H9 (cell line): ENCODE measurements around the gene ERAL1. TPM values are rescaled to one million over a fixed set of nuclear protein-coding genes. Genes with fewer than 3 reads are reported as not detected.

ENCODE experiments used
- DNase-seq: peaks from one replicate; pipeline ENCODE4 v3.0.0-alpha.2; 2017
- H2AFZ ChIP-seq: one replicate; pipeline ENCODE4 v1.6.1; 2013; ENCODE audit warnings: mild to moderate bottlenecking, low read length, control low read depth, moderate library complexity
- H2AK5ac ChIP-seq: 2 replicates; pipeline ENCODE4 v1.6.1; 2013; ENCODE audit warnings: low read length, control low read depth, mixed read lengths; ENCODE audit not compliant: insufficient read length
- H2BK120ac ChIP-seq: one replicate; pipeline ENCODE4 v1.6.1; 2013; ENCODE audit warnings: low read depth, mild to moderate bottlenecking, low read length, control low read depth, inconsistent platforms; ENCODE audit not compliant: poor library complexity, severe bottlenecking
- H2BK12ac ChIP-seq: 2 replicates; pipeline ENCODE4 v1.6.1; 2013; ENCODE audit warnings: low read length, control low read depth, mixed read lengths, low read depth; ENCODE audit not compliant: insufficient read length
- H2BK15ac ChIP-seq: 2 replicates; pipeline ENCODE4 v1.6.1; 2013; ENCODE audit warnings: low read depth, low read length, control low read depth
- H2BK20ac ChIP-seq: one replicate; pipeline ENCODE4 v1.6.1; 2013; ENCODE audit warnings: low read depth, mild to moderate bottlenecking, low read length, control low read depth, inconsistent platforms; ENCODE audit not compliant: poor library complexity, severe bottlenecking
- H2BK5ac ChIP-seq: 2 replicates; pipeline ENCODE4 v1.6.1; 2013; ENCODE audit warnings: low read length, control low read depth, mixed read lengths; ENCODE audit not compliant: insufficient read length
- H3K14ac ChIP-seq: 2 replicates; pipeline ENCODE4 v1.6.1; 2013; ENCODE audit warnings: low read length, control low read depth; ENCODE audit not compliant: insufficient read depth
- H3K18ac ChIP-seq: 2 replicates; pipeline ENCODE4 v1.6.1; 2013; ENCODE audit warnings: low read depth, mild to moderate bottlenecking, mixed read lengths, low read length, control low read depth; ENCODE audit not compliant: insufficient read length
- H3K23ac ChIP-seq: 2 replicates; pipeline ENCODE4 v1.6.1; 2013; ENCODE audit warnings: low read length, control low read depth, mixed read lengths, low read depth; ENCODE audit not compliant: insufficient read length
- H3K23me2 ChIP-seq: 2 replicates; pipeline ENCODE4 v1.6.1; 2013; ENCODE audit warnings: low read depth, mild to moderate bottlenecking, mixed read lengths, low read length, control low read depth; ENCODE audit not compliant: insufficient read length, poor library complexity, severe bottlenecking
- H3K27ac ChIP-seq: 2 replicates; pipeline ENCODE4 v1.5.1; 2013; ENCODE audit warnings: low read length, control low read depth, mixed read lengths, low read depth; ENCODE audit not compliant: insufficient read length
- H3K27me3 ChIP-seq: 2 replicates; pipeline ENCODE4 v1.6.1; 2013; ENCODE audit warnings: low read length, control low read depth, inconsistent platforms; ENCODE audit not compliant: insufficient read depth
- H3K4ac ChIP-seq: 2 replicates; pipeline ENCODE4 v1.6.1; 2013; ENCODE audit warnings: low read depth, mild to moderate bottlenecking, control low read depth, inconsistent platforms, low read length, moderate library complexity
- H3K4me1 ChIP-seq: 2 replicates; pipeline ENCODE4 v1.6.1; 2013; ENCODE audit warnings: low read length, control low read depth, inconsistent platforms; ENCODE audit not compliant: insufficient read depth
- H3K4me2 ChIP-seq: 2 replicates; pipeline ENCODE4 v1.6.1; 2013; ENCODE audit warnings: low read length, control low read depth, mixed read lengths; ENCODE audit not compliant: insufficient read length, insufficient read depth
- H3K56ac ChIP-seq: 2 replicates; pipeline ENCODE4 v1.6.1; 2013; ENCODE audit warnings: low read depth, mild to moderate bottlenecking, mixed read lengths, low read length, control low read depth; ENCODE audit not compliant: insufficient read length
- H3K79me1 ChIP-seq: 2 replicates; pipeline ENCODE4 v1.6.1; 2013; ENCODE audit warnings: low read depth, mild to moderate bottlenecking, moderate library complexity, low read length, control low read depth, inconsistent platforms; ENCODE audit not compliant: insufficient read depth, poor library complexity, severe bottlenecking
- H3K79me2 ChIP-seq: 2 replicates; pipeline ENCODE4 v1.6.1; 2013; ENCODE audit warnings: low read length, control low read depth, inconsistent platforms; ENCODE audit not compliant: insufficient read depth
- H3K9ac ChIP-seq: 2 replicates; pipeline ENCODE4 v1.6.1; 2013; ENCODE audit warnings: low read length, control low read depth, mixed read lengths; ENCODE audit not compliant: insufficient read length; ENCODE audit errors: extremely low read depth
- H3K9me3 ChIP-seq: one replicate; pipeline ENCODE4 v1.6.1; 2013; ENCODE audit warnings: low read depth, low read length, inconsistent platforms; ENCODE audit not compliant: control insufficient read depth
- H3T11ph ChIP-seq: one replicate; pipeline ENCODE4 v1.6.1; 2013; ENCODE audit warnings: mild to moderate bottlenecking, low read length, control low read depth, inconsistent platforms
- H4K20me1 ChIP-seq: one replicate; pipeline ENCODE4 v1.6.1; 2013; ENCODE audit not compliant: control insufficient read depth, insufficient read length, insufficient read depth
- H4K5ac ChIP-seq: 2 replicates; pipeline ENCODE4 v1.6.1; 2013; ENCODE audit warnings: low read depth, mild to moderate bottlenecking, mixed read lengths, low read length, control low read depth; ENCODE audit not compliant: insufficient read length
- H4K8ac ChIP-seq: replicated peaks from 2 replicates; pipeline ENCODE4 v1.6.1; 2013; ENCODE audit warnings: low read length, control low read depth, mixed read lengths, low read depth; ENCODE audit not compliant: insufficient read length
- H4K91ac ChIP-seq: 2 replicates; pipeline ENCODE4 v1.6.1; 2013; ENCODE audit warnings: low read depth, mild to moderate bottlenecking, moderate library complexity, mixed read lengths, low read length, control low read depth; ENCODE audit not compliant: insufficient read length
- H3K27ac Mint-ChIP-seq, 3 experiments: 2 replicates in 2 of 3; 3 replicates in 1 of 3; pipeline ENCODE4 v1.8.0; 2020 to 2021; ENCODE audit warnings: mixed read lengths in 3 of 3, mild to moderate bottlenecking in 1 of 3, moderate library complexity in 1 of 3
- H3K27me3 Mint-ChIP-seq: 2 replicates; pipeline ENCODE4 v1.8.0; 2021; ENCODE audit warnings: low read depth, mild to moderate bottlenecking, moderate library complexity, mixed read lengths
- H3K36me3 Mint-ChIP-seq, 3 experiments: 2 replicates in 2 of 3; 3 replicates in 1 of 3; pipeline ENCODE4 v1.8.0; 2020 to 2021; ENCODE audit warnings: low read depth in 3 of 3, mixed read lengths in 3 of 3; ENCODE audit not compliant: insufficient read depth in 1 of 3
- H3K4me1 Mint-ChIP-seq, 2 experiments: 2 replicates each; pipeline ENCODE4 v1.8.0; 2020; ENCODE audit warnings: mixed read lengths in 2 of 2
- H3K4me3 Mint-ChIP-seq, 2 experiments: 2 replicates in 1 of 2; 3 replicates in 1 of 2; pipeline ENCODE4 v1.8.0; 2020 to 2021; ENCODE audit warnings: mild to moderate bottlenecking in 2 of 2, mixed read lengths in 2 of 2, moderate library complexity in 1 of 2
- H3K9me3 Mint-ChIP-seq, 2 experiments: 2 replicates in 1 of 2; 3 replicates in 1 of 2; pipeline ENCODE4 v1.8.0; 2020; ENCODE audit warnings: mild to moderate bottlenecking in 2 of 2, mixed read lengths in 2 of 2, moderate library complexity in 1 of 2
- WGBS: extraction: QIAGEN DNeasy Blood & Tissue Kit; methylation state at CpG from one replicate; pipeline ENCODE4 v1.1.7; 2013; ENCODE audit warnings: missing lambda C conversion rate, low lambda C conversion rate, mixed read lengths; ENCODE audit not compliant: insufficient read length; ENCODE audit errors: extremely low coverage; 5-methylcytosine and 5-hydroxymethylcytosine counted together
- total RNA-seq: library from RNA; stranded (reverse); gene quantifications from 2 replicates; pipeline ENCODE4 v1.2.1, GENCODE V29; 2021
- TF ChIP-seq, protein P1 (sequence below): fragments of 200-600 bp; sonication (generic); conservative IDR thresholded peaks from 3 replicates; pipeline ENCODE4 v1.8.0; 2021; ENCODE audit warnings: antibody characterized with exemption, mild to moderate bottlenecking

ERAL1 gene
- total RNA-seq, 1 experiment from 2014 or later, result 67.8 TPM

DNA sequence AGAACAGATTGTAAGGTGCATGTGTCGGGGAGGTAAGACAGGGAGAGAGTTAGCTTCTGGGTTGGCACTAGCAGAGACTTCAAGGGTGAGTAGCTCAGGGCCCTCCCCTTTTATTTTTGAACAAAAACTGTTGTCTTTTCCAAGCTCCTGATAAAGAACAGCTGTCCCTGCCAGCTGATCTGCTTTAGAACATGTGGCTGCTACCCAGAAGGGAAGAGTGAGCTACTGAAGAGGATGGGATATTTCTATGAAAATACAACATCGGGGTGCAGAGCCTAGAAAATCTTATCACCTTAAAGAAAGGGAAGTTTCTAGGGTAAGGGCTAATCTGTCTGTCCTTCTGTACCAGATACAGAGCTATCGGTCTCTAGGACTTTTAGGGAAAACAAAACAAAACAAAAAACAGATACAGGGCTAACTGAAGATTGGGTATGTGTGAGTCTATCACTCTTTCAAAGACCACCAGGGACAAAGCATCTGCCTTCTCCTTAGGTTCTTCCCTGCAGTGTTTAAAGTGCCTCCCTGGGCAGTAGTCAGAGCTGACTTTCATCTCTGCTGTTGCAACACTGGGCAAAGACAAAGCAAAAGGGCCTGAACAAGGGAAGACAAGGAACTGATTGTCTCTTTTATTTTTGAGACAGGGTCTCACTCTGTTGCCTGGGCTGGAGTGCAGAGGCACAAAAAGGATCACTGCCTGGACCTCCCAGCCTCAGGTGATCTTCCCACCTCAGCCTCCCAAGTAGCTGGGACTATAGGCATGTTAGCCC is 53.1 kb downstream of the ERAL1 start:
- Histone ChIP-seq H3K27me3 (no peaks in the 10 kb centered on the region), H2BK20ac (no peak overlapping the region), H3T11ph (no peak overlapping the region), H3K56ac (no peak overlapping the region), H4K8ac (no peak overlapping the region), H3K23ac (no peak overlapping the region), H3K79me2 (no peaks in the 10 kb centered on the region), H4K5ac (no peak overlapping the region), H2AK5ac (no peak overlapping the region), H3K23me2 (no peaks in the 10 kb centered on the region), H3K9ac (no peak overlapping the region), H3K27ac (no peak overlapping the region), H3K18ac (no peak overlapping the region), H2BK5ac (no peak overlapping the region), H3K4ac (no peak overlapping the region), H2BK12ac (no peak overlapping the region), H2AFZ (no peak overlapping the region), H4K20me1 (no peaks in the 10 kb centered on the region), H3K4me1 (peaks cover 5% of the 10 kb centered on the region; the same call in 1 of the 2 replicates), H4K91ac (no peak overlapping the region), H2BK15ac (no peak overlapping the region), H3K79me1 (no peaks in the 10 kb centered on the region), H3K9me3 (no peaks in the 10 kb centered on the region), H2BK120ac (no peak overlapping the region), H3K4me2 (no peak overlapping the region), H3K14ac (no peak overlapping the region)
- no peak overlapping the region for H3K4me3 Mint-ChIP-seq
- TF ChIP-seq, protein P1, sequence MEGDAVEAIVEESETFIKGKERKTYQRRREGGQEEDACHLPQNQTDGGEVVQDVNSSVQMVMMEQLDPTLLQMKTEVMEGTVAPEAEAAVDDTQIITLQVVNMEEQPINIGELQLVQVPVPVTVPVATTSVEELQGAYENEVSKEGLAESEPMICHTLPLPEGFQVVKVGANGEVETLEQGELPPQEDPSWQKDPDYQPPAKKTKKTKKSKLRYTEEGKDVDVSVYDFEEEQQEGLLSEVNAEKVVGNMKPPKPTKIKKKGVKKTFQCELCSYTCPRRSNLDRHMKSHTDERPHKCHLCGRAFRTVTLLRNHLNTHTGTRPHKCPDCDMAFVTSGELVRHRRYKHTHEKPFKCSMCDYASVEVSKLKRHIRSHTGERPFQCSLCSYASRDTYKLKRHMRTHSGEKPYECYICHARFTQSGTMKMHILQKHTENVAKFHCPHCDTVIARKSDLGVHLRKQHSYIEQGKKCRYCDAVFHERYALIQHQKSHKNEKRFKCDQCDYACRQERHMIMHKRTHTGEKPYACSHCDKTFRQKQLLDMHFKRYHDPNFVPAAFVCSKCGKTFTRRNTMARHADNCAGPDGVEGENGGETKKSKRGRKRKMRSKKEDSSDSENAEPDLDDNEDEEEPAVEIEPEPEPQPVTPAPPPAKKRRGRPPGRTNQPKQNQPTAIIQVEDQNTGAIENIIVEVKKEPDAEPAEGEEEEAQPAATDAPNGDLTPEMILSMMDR, result no peak
- peaks cover 25 to 46% of the 10 kb centered on the region in 2 experiments for H3K4me1 Mint-ChIP-seq
- no CpG with 5 or more reads among the region's 3 CpGs for WGBS
- H3K9me3 Mint-ChIP-seq, result peaks cover 0 to 3% of the 10 kb centered on the region in 2 experiments; a peak in 1 of 5 replicates
- DNase-seq, result no peak
- peak overlapping the region in 1 of 3 experiments; percentile 79; a peak in 3 of 7 replicates for H3K27ac Mint-ChIP-seq
- H3K36me3 Mint-ChIP-seq, result peaks cover 50 to 77% (median 61%) of the 10 kb centered on the region in 3 experiments
- H3K27me3 Mint-ChIP-seq, result no peaks in the 10 kb centered on the region
